ENCODE results near the gene MTA1.

The MTA1 gene

DNA sequence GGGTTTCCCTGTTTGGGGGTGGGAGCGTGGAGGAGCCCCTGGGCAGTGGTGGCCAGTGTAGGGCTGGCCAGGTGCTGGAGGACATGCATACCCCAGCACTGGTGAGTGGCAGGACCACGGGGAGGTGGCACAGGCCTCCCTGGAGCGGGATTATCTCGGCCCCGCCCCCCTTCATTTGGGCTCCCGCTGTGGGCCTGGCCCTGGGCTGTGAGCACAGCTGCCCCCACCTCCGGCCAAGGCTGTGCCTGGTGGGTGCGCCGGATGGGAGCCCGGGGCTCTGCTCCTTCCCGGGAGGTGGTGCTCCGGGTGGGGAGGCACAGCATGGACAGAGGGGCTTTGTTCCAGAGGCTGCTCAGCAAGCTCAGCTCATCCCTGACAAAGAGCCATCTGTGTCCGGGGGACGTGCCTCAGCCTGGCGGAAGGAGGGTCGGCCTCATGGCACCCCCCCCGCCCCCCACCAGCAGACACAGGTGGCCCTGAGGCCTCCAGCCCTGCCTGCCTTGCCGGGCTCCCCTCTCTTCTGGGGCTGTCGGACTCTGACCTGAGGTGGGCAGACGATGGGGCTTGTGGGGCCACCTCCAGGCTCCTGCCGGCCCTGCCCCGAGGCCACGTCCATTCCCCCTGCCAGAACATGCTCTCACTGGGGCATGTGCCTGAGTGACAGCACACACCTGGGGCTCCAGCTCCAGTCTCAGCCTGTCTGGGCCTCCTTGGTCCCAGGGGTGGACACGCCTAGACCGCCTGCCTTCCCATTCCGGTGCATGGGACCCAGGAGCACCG, 79.8 kb downstream of the MTA1 start:
- peak; percentile 71 for DNase-seq (ENCODE audit: low spot score)

DNA sequence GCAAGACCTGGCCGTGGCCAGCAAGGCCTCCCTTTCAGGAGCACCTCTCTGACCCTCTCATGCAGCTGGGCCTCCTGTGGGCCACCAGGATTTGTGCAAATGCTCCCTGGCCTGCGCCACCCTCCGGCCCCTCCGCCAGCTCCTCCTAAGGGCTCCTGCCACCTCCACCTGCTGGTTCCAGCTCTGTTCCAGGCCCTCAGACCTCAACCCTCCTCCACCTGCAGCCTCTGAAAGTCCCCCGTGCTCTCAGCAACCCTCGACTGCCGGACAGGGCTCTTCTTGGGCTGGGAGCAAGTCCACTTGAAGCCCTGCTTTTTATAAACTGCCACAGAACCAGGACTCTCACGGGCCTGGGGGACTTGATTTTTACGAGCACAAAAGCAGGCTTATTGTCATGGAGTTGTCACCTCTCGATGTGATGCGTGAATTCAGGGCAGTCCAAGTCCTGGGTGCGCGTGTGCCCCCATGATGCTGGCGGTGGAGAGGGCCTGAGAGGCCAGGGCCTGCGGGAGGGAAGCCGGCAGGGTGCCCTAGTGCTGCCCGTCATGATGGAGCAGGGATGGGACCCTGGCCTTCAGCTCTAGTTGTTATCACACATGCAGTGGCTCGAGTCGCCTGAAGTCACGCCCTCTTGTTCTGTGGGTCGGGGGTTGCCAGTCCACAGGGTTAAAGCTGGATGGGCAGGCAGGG, 80.6 kb downstream of the MTA1 start:
- no peak for DNase-seq (ENCODE audit: low spot score)

DNA sequence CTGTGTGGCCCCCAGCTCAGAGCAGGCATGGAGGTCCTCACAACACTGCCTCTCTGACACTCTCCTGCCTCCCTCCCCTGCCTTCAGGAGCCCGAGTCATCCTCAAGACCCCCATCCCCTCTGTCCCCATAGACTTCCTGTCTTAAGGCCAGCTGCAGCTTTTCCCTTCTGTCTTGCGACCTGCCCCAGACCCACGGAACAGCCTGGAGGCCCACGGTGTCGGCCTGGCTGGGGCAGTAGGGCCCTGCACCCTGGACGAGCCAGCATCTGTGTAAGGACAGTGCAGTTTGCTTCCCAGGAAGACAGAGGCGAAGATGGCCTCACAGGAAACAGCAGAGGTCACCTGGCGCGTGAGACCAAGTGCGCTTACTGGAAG, 81.1 kb downstream of the MTA1 start:
- DNase-seq (ENCODE audit: low spot score) = no peak

DNA sequence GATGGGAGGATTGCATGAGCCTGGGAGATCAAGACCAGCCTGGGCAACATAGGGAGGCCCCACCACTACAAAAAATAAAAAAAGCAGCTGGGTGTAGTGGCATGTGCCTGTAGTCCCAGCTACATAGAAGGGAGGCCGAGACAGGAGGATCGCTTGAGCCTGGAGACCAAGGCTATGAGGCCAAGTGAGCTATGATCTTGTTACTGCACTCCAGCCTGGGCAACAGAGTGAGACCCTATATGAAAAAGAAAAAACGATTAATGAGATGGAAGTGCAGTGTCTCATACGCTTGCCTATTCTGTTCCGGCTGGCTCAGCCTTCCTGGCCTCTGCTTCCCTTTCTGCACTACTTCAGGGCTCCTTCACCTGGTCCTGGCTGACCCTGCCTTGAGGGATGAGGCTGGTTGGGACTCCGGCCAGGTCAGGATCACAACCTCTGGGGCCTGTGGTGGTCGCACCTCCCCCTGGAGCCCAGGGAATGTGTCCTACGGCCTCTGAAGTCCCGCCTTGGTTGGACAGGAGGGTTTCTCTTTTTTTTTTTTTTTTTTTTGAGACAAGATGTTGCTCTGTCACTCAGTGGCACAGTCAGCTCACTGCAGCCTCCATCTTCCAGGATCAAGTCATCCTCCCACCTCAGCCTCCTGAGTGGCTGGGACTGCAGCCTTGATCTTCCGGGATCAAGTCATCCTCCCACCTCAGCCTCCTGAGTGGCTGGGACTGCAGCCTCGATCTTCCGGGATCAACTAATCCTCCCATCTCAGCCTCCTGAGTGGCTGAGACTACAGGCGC, 82.1 kb downstream of the MTA1 start:
- no peak for DNase-seq (ENCODE audit: low spot score)

DNA sequence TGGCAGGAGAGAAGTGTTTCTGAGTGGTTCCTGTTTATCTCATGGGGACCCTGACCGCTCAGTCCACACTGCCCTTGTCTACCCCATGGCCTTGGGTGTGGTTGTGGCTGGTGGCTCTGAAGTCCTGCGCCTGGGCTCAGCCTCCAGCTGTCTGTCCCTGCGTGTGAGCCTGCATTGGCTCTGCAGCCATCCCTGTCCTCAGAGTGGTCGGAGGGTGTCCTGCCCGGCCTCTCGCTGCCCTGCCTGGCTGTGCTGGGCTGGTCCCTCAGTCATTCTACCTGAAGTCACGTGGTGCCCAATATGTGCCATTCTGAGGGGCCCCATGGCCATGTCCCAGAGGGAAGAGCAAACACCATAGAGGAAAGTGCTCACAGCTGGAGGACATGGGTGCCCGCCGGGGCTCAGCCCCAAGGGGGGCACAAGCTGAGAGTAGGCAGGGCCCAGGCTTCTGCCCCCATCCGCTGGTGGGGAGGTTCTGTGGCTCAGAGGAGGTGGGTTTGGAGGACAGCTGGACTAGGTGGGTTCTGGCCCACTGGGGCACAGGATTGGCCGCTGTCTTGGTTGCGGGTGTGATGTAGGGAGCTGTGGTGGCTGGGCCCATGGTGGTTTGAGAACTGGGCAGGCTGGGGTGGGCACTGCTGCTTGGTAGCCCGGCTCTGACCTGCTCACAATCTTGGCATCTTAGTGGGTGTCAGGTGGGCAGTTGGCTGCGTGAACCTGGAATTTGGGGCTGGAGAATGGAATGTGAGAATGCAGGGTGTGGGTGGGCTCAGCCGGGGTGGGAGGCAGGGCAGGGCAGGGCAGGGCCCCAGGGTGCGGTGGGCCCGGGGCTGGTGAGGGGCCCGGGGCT, 83.0 kb downstream of the MTA1 start:
- no peak for DNase-seq (ENCODE audit: low spot score)

DNA sequence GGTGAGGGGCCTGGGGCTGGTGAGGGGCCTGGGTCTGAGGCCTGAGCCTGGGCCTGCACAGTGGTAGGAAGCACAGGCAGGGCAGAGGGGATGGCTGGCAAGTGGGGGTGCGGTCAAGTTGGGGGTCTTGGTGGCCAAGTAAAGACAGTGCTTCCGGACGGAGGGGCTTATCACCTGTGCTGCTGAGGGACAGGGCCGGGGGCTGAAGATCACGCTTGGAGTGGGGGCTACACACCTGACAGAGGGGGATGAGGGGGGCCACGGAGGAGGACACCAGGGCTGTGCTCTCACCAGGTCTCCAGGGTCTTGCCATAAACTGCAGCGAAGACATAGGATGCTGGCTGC, 83.6 kb downstream of the MTA1 start:
- no peak for DNase-seq (ENCODE audit: low spot score)

DNA sequence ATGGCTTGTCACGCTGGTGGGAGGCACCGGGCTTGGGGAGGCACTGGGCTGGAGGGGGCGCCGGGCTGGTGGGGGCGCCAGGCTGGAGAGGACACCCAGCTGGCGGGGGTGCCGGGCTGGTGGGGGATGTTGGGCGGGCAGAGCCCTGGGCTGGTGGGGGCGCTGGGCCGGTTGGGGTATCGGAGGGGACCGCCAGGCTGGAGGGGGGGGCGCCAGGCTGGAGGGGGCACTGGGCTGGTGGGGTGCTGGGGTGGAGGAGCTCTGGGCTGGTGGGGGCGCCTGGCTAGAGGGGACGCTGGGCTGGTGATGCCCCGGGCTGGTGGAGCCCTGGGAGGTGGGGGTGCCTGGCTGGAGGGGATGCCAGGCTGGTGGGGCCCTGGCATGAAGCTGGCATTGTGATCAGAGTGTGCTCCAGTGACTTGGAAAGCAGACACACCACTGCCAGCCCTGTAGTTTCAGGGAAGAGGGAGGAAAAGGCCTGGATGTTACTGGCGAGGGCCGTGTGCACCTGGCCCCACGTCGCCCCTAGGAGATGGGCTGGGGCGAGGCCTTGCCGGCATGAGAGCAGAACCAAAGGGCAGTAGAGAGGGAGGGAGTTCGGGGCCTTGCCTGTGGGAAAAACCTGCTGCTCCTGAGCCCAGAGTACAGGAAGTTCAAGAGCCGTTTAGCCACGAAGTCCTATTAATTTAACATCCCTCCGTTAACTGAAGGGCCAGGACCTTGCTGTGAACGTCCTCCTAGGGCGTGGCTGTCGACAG, 84.5 kb downstream of the MTA1 start:
- DNase-seq (ENCODE audit: low spot score) = no peak

DNA sequence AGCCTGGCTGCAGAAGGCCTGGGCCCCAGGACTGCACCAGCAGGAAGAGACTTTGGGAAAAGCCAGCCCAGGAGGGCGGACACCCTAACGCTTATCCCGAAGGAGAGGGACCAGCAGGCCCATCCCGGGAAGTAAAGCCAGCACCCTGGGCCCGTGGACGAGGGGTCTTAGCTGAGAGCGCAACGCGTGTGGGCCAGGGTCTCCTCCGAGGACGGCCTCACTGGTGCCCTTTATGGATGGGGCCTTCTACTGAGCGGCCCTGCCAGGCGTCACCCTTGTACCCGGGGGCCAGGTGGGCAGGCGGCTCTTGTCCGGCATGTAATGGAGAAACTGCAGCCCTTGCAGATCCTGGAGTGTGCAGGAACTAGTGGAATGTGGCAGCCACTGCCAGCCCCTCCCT, 85.5 kb downstream of the MTA1 start:
- DNase-seq (ENCODE audit: low spot score) = no peak

DNA sequence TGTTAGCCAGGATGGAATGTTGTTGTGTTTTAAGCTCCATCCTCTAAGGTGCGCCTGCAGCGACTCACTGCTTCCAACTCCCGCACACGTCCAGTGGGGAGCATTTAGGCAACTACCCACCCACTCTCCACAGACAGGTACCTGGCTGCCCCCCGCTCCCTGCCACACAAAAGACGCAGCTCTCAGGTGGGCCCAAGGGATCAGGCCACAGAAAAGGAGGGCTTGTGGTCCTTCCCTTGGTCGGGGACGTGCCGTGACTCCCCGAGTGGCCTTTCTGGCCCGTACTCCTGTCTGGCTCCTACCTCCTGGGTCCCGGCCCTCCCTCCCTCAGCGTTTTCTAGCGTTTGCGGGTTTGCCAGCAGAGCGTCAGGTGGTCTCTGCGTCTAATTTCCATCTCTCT, 87.6 kb downstream of the MTA1 start:
- DNase-seq (ENCODE audit: low spot score) = no peak

DNA sequence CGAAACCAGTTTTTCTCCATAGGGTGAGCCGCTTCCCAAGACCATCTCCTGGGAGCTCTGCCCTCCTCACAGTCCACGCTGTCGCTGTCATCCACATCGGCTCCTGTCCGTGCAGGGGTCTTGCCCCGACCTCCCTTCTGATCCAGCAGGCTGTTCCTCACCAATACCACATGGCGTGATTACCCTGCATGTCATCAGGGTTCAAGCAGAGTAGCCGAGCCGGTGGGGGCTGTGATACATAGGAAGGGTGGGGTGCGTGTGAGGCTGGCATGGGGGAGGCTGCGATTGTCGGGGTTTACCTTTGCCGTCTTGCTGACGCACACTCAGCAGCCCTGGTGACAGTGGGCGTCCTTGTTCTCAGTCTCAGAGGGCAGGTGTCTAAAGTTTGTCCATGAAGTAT, 88.4 kb downstream of the MTA1 start:
- DNase-seq (ENCODE audit: low spot score) = no peak

DNA sequence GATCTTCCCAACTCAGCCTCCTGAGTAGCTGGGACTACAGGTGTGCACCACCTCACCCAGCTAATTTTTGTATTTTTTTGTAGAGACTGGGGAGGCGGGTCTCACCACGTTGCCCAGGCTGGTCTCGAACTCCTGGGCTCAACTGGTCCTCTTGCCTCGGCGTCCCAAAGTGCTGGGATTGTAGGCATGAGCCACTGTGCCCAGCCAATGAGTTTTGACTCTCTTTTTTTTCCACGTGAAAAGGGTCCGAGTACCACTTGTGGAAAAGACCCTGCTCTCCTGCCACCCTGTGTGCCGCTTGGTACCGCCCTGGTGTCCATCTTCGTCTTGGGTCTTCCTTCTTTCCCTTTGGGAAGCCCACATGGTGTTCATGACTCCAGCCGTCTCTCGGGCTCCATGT, 89.0 kb downstream of the MTA1 start:
- no peak for DNase-seq (ENCODE audit: low spot score)

DNA sequence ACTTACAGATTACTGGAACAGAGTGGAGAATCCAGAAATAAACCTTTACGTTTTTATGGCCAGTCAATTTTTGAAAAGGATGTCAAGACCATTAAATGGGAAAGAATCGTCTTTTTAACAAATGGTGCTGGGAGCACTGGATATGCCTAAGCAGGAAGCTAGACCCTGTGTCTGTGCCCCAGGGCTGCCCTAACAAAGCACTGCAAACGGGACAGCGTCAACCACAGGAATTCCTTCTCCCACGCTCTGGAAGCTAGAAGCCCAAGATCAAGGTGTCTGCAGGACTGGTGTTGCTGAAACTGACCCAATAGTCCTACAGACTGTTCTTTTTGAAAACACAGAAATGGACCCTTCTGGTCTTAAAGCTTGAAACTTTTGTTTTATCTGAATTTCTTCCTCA, 97.5 kb downstream of the MTA1 start:
- no peak for DNase-seq (ENCODE audit: low spot score)

DNA sequence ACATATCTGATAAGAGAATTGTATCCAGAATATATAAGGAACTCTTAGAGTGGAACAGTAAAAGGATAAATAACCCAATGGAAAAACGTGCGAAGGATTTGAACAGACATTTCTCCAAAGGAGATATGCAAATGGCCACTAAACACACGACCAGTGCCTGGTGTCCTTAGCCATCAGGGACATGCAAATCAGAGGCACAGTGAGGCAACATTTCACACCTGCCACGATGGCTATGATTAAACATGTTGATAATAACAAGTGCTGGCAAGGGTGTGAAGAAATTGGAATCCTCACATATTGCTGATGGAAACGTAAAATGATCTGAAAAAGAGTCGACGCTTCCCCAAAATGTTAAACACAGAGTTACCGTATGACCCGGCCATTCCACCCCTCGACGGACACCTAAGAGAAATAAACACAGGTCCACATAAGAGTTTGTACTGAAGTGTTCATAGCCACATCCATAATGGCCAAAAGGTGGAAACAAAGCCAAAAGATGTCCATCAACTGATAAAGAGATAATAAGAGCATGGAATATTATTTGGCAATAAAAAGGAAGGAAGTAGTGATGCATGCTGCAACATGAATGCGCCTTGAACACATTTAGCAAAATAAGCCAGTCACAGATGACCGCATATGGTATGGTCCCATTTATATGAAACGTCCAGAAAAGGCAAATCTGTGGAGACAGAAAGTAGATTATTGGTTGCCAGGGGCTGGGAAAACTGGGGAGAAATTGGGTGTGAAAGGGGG, 100.5 kb downstream of the MTA1 start:
- no peak for DNase-seq (ENCODE audit: low spot score)
